H1 (cell line): ENCODE results near the gene LRBA. TPM values are rescaled to one million over a fixed set of nuclear protein-coding genes. Genes with fewer than 3 reads are reported as not detected.

Experiments
- CTCF ChIA-PET: fragments of 300-600 bp; sonication (Branson Sonifier 250); formaldehyde crosslinking; loops from one replicate; lab custom pipeline; 2021; ENCODE audit not compliant: partially characterized antibody; lab: Charles Lee
- POLR2A ChIA-PET: fragments of 300-600 bp; sonication (Branson Sonifier 250); formaldehyde crosslinking; loops from one replicate; lab custom pipeline; 2021; ENCODE audit warnings: inconsistent platforms; ENCODE audit not compliant: partially characterized antibody; lab: Charles Lee
- DNase-seq, 2 experiments: peaks; one replicate each; pipeline versions ENCODE4 v3.0.0 to v3.0.0-alpha.2; 2010 to 2022; ENCODE audit warnings: low spot score in 2 of 2, low read depth in 1 of 2, mixed read lengths in 1 of 2
- FAIRE-seq: peaks from 2 replicates; lab custom pipeline; 2011; peaks lifted over from hg19 to GRCh38; lab: Jason Lieb, UNC
- H2AFZ ChIP-seq: 2 replicates; pipeline ENCODE4 v1.8.1; 2012; ENCODE audit warnings: low read length, inconsistent platforms
- H2AK5ac ChIP-seq: 2 replicates; pipeline ENCODE4 v1.6.1; 2013; ENCODE audit warnings: low read depth, low read length
- H2BK120ac ChIP-seq: replicated peaks from 2 replicates; pipeline ENCODE3; 2013; ENCODE audit warnings: low read depth, low read length, inconsistent platforms
- H2BK12ac ChIP-seq: 2 replicates; pipeline ENCODE4 v1.6.1; 2013; ENCODE audit warnings: low read depth, low read length
- H2BK15ac ChIP-seq: 2 replicates; pipeline ENCODE4 v1.6.1; 2013; ENCODE audit warnings: low read length
- H2BK20ac ChIP-seq: 2 replicates; pipeline ENCODE4 v1.6.1; 2013; ENCODE audit warnings: low read length
- H2BK5ac ChIP-seq: 2 replicates; pipeline ENCODE4 v1.6.1; 2013; ENCODE audit warnings: low read depth, low read length
- H3K14ac ChIP-seq: 2 replicates; pipeline ENCODE4 v1.6.1; 2013; ENCODE audit warnings: inconsistent platforms; ENCODE audit not compliant: insufficient read length
- H3K18ac ChIP-seq: 2 replicates; pipeline ENCODE4 v1.6.1; 2013; ENCODE audit warnings: low read length; ENCODE audit errors: extremely low read depth
- H3K23ac ChIP-seq: 2 replicates; pipeline ENCODE4 v1.6.1; 2013; ENCODE audit warnings: inconsistent platforms; ENCODE audit not compliant: insufficient read length
- H3K23me2 ChIP-seq: 2 replicates; pipeline ENCODE4 v1.6.1; 2013; ENCODE audit warnings: low read depth, low read length
- H3K27ac ChIP-seq: 2 replicates; pipeline ENCODE4 v1.6.1; 2011; ENCODE audit warnings: low read depth, low read length, inconsistent platforms
- H3K27me3 ChIP-seq, 4 experiments: replicated peaks in 1 of 4; 1 replicate in 1 of 4; 2 replicates in 3 of 4; pipeline versions ENCODE4 v1.6.1 to v1.8.1; 2011 to 2013; ENCODE audit warnings: low read length in 3 of 4, mild to moderate bottlenecking in 3 of 4, inconsistent platforms in 2 of 4, mixed read lengths in 2 of 4, moderate library complexity in 1 of 4; ENCODE audit not compliant: control insufficient read depth in 3 of 4, insufficient read depth in 3 of 4; ENCODE audit errors: extremely low read depth in 1 of 4
- H3K36me3 ChIP-seq, 4 experiments: 2 replicates each; pipeline versions ENCODE4 v1.6.1 to v1.8.1; 2011 to 2013; ENCODE audit warnings: mild to moderate bottlenecking in 4 of 4, low read length in 3 of 4, moderate library complexity in 2 of 4, control low read depth in 1 of 4, inconsistent platforms in 1 of 4; ENCODE audit not compliant: insufficient read depth in 4 of 4, control insufficient read depth in 2 of 4
- H3K4ac ChIP-seq: replicated peaks from 2 replicates; pipeline ENCODE3; 2013; ENCODE audit warnings: low read length, low read depth, mixed read lengths, inconsistent platforms; ENCODE audit not compliant: insufficient read length
- H3K4me1 ChIP-seq, 4 experiments: replicated peaks in 1 of 4; 1 replicate in 1 of 4; 2 replicates in 3 of 4; pipeline versions ENCODE4 v1.6.1 to v1.8.1; 2011 to 2013; ENCODE audit warnings: low read length in 3 of 4, inconsistent platforms in 2 of 4, mixed read lengths in 1 of 4; ENCODE audit not compliant: insufficient read depth in 4 of 4, control insufficient read depth in 3 of 4
- H3K4me2 ChIP-seq, 2 experiments: 2 replicates each; pipeline versions ENCODE4 v1.6.1 to v1.8.1; 2011 to 2013; ENCODE audit warnings: low read depth in 2 of 2, low read length in 2 of 2, control low read depth in 1 of 2, inconsistent platforms in 1 of 2, mild to moderate bottlenecking in 1 of 2; ENCODE audit not compliant: insufficient read depth in 1 of 2
- H3K4me3 ChIP-seq, 4 experiments: fragments of 200-600, 300-600 bp in 1 of 4; sonication (generic), shearing (Covaris generic), sonication (Bioruptor Twin) in 1 of 4; 2 replicates each; pipeline versions ENCODE4 v1.5.1 to v1.8.1; 2011 to 2016; ENCODE audit warnings: low read length in 4 of 4, low read depth in 3 of 4, control low read depth in 2 of 4, inconsistent platforms in 2 of 4, mild to moderate bottlenecking in 2 of 4, mixed read lengths in 1 of 4, moderate library complexity in 1 of 4; ENCODE audit not compliant: insufficient read depth in 2 of 4; ENCODE audit errors: extremely low read depth in 1 of 4
- H3K56ac ChIP-seq: replicated peaks from 2 replicates; pipeline ENCODE3; 2013; ENCODE audit warnings: low read depth, mild to moderate bottlenecking, mixed read lengths, low read length, inconsistent platforms; ENCODE audit not compliant: insufficient read length
- H3K79me1 ChIP-seq: 2 replicates; pipeline ENCODE4 v1.6.1; 2013; ENCODE audit warnings: low read depth, low read length, control low read depth
- H3K79me2 ChIP-seq, 2 experiments: 2 replicates each; pipeline versions ENCODE4 v1.6.1 to v1.8.1; 2012 to 2013; ENCODE audit warnings: low read length in 2 of 2, mild to moderate bottlenecking in 2 of 2, inconsistent platforms in 1 of 2; ENCODE audit not compliant: insufficient read depth in 2 of 2, control insufficient read depth in 1 of 2
- H3K9ac ChIP-seq, 4 experiments: replicated peaks in 1 of 4; 1 replicate in 1 of 4; 2 replicates in 3 of 4; pipeline versions ENCODE4 v1.6.1 to v1.8.1; 2011 to 2013; ENCODE audit warnings: low read depth in 3 of 4, low read length in 3 of 4, control low read depth in 2 of 4, mild to moderate bottlenecking in 2 of 4, moderate library complexity in 2 of 4, inconsistent platforms in 1 of 4; ENCODE audit errors: extremely low read depth in 1 of 4
- H3K9me3 ChIP-seq, 2 experiments: 2 replicates each; pipeline versions ENCODE4 v1.6.1 to v1.8.1; 2012 to 2013; ENCODE audit warnings: mild to moderate bottlenecking in 2 of 2, moderate library complexity in 2 of 2, control low read depth in 1 of 2, inconsistent platforms in 1 of 2, low read depth in 1 of 2, low read length in 1 of 2, mixed read lengths in 1 of 2; ENCODE audit not compliant: insufficient read depth in 2 of 2
- H4K20me1 ChIP-seq, 2 experiments: replicated peaks in 1 of 2; 2 replicates each; pipeline versions ENCODE3 to v1.8.1; 2011 to 2013; ENCODE audit warnings: inconsistent platforms in 2 of 2, low read length in 2 of 2, mild to moderate bottlenecking in 1 of 2; ENCODE audit not compliant: insufficient read depth in 2 of 2, control insufficient read depth in 1 of 2
- H4K5ac ChIP-seq: 2 replicates; pipeline ENCODE4 v1.6.1; 2013; ENCODE audit warnings: low read length, low read depth, mixed read lengths, inconsistent platforms; ENCODE audit not compliant: insufficient read length
- H4K8ac ChIP-seq: 2 replicates; pipeline ENCODE4 v1.8.0; 2013; ENCODE audit warnings: mild to moderate bottlenecking, moderate library complexity, low read length, inconsistent platforms; ENCODE audit not compliant: insufficient read depth; ENCODE audit errors: extremely low read depth
- H4K91ac ChIP-seq: replicated peaks from 2 replicates; pipeline ENCODE3; 2013; ENCODE audit warnings: low read length, mixed read lengths, inconsistent platforms; ENCODE audit not compliant: insufficient read length
- BCL11A ChIP-seq, 2 experiments: IDR thresholded peaks; one replicate each; pipeline ENCODE4 v1.6.1; 2011; ENCODE audit warnings: low read depth in 2 of 2, low read length in 2 of 2, mild to moderate bottlenecking in 2 of 2
- CBX8 ChIP-seq: fragments of 300-800, 300-1000 bp; sonication (generic); IDR thresholded peaks from 2 replicates; pipeline ENCODE4 v1.7.1; 2016; ENCODE audit warnings: low read depth, low read length, borderline replicate concordance
- CTBP2 ChIP-seq: IDR thresholded peaks from 2 replicates; pipeline ENCODE4 v1.7.0; 2011; ENCODE audit warnings: borderline replicate concordance, mild to moderate bottlenecking, moderate library complexity, mixed read lengths, low read length; ENCODE audit not compliant: insufficient read depth, insufficient read length
- KDM5A ChIP-seq: fragments of 200-600 bp; IDR thresholded peaks from 2 replicates; pipeline ENCODE4 v1.7.1; 2012; ENCODE audit warnings: mild to moderate bottlenecking, low read length, inconsistent platforms, mixed read lengths
- POLR2AphosphoS5 ChIP-seq: IDR thresholded peaks from 2 replicates; pipeline ENCODE4 v1.6.1; 2011; ENCODE audit warnings: low read depth, low read length
- SIRT6 ChIP-seq: IDR thresholded peaks from one replicate; pipeline ENCODE4 v1.7.1; 2012; ENCODE audit warnings: low read length, inconsistent platforms
- TAF7 ChIP-seq: optimal IDR thresholded peaks from 2 replicates; pipeline ENCODE3; 2011; ENCODE audit warnings: low read depth, mild to moderate bottlenecking, inconsistent platforms, low read length, moderate library complexity, borderline replicate concordance
- TEAD4 ChIP-seq: IDR thresholded peaks from 2 replicates; pipeline ENCODE4 v1.6.1; 2012; ENCODE audit warnings: low read depth, low read length, inconsistent platforms, mixed read lengths
- ZNF274 ChIP-seq: IDR thresholded peaks from 2 replicates; pipeline ENCODE4 v1.7.0; 2012; ENCODE audit warnings: low read length, borderline replicate concordance; ENCODE audit errors: extremely low read depth
- WGBS, 2 experiments: shearing (Covaris generic) in 1 of 2; methylation state at CpG; one replicate each; pipeline versions ENCODE4 v1.1.6 to v1.1.7; 2013 to 2015; ENCODE audit warnings: low lambda C conversion rate in 2 of 2, mixed read lengths in 2 of 2, inconsistent platforms in 1 of 2, low coverage in 1 of 2, missing lambda C conversion rate in 1 of 2; ENCODE audit not compliant: insufficient replicate concordance in 2 of 2, insufficient coverage in 1 of 2, insufficient read length in 1 of 2; ENCODE audit errors: extremely low coverage in 1 of 2, missing lambda C conversion rate in 1 of 2; 5-methylcytosine and 5-hydroxymethylcytosine counted together
- polyA plus RNA-seq, 7 experiments: library from polyadenylated mRNA; depleted of rRNA in 3 of 7; stranded (reverse) in 5 of 7; unstranded in 2 of 7; fragments of >200 nt in 5 of 7; fragments of 200-250 nt in 2 of 7; gene quantifications; 1 replicate in 5 of 7; 2 replicates in 1 of 7; 4 replicates in 1 of 7; pipeline versions ENCODE4 v1.2.1 to v1.2.3, GENCODE V29; 2011 to 2013; ENCODE audit warnings: missing spikeins in 2 of 7, mixed read lengths in 2 of 7
- total RNA-seq: library from RNA; stranded (reverse); fragmentation: NEBNext Ultra II Directional; extraction: Animal tissue kit (Norgen Biotek cat#: 25700); gene quantifications from 2 replicates; pipeline ENCODE4 v1.2.1, GENCODE V29; 2021

LRBA gene
- total and polyA plus RNA-seq, 2 of the 8 experiments (the other 6 are each of a cell fraction or from before 2014, with no cell fraction given): 54.6 to 83.2 TPM

DNA sequence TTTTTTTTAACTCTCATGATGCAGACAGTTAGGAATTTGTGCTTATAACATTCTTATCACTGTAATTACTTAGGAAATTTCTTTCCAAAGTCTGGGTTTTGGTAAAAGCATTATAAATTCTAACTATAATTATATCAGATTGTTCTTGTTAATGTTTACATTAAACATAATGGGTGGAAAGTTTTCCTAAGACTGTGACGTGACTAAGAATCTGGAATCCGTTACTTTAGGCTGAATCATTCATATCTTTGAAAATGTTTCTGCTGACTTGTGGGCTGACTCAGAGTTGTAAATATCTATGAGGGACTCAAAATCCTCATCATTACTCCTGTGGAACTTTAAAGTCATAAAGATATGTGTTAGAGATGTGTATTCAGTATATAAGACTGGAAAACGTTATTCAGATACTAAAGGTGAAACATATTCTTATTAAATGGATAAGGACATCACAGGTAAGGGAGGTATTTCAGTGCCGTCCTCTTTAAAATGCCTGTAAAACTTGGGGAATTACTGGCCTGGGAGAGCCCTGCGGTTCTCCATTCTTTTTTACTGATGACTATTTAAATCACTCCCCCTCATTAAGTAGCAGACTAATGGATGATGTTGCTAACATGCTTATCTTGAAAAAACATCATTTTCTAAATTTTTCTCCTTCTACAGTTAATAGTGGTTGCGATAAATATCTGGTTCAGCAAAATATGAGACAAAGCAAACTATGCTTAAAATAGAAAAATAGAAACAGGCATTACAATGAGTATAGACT lies 777.8 kb downstream of the LRBA start:
- no peak overlapping the region for H4K91ac ChIP-seq
- no peak overlapping the region for H3K4me3 ChIP-seq
- H2BK5ac ChIP-seq: no peak overlapping the region
- H2AK5ac ChIP-seq: no peak overlapping the region
- H3K36me3 ChIP-seq: no peaks in the 10 kb centered on the region
- no peak overlapping the region for H3K4me2 ChIP-seq
- no peak overlapping the region for H2BK120ac ChIP-seq
- H3K27ac ChIP-seq: no peak overlapping the region
- H3K23me2 ChIP-seq: no peaks in the 10 kb centered on the region
- H3K14ac ChIP-seq: no peak overlapping the region
- CTCF ChIA-PET: no interaction called here
- H4K5ac ChIP-seq: no peak overlapping the region
- H3K18ac ChIP-seq: no peak overlapping the region
- H3K79me1 ChIP-seq: no peaks in the 10 kb centered on the region
- no peak overlapping the region for H3K9ac ChIP-seq
- TF ChIP-seq TEAD4 (no peak), BCL11A (IDR thresholded peaks at IDR 0.05; ENCODE audit: low read depth in 2 of 2, low read length in 2 of 2) (no peak), SIRT6 (no peak), CBX8 (no peak), ZNF274 (no peak), POLR2AphosphoS5 (no peak), CTBP2 (no peak), KDM5A (no peak), TAF7 (no peak)
- TF ChIP-seq, all 59 proteins: peak for 0
- FAIRE-seq: no peak
- Histone ChIP-seq H2AFZ (no peak overlapping the region), H3K4me1 (peaks cover 0 to 4% (median 2%) of the 10 kb centered on the region in 4 experiments; a peak in 3 of 7 replicates), H3K27me3 (no peaks in the 10 kb centered on the region), H3K9me3 (no peaks in the 10 kb centered on the region), H3K79me2 (no peaks in the 10 kb centered on the region), H4K8ac (no peak overlapping the region), H2BK20ac (no peak overlapping the region), H3K56ac (no peak overlapping the region), H2BK12ac (no peak overlapping the region), H3K23ac (no peak overlapping the region), H4K20me1 (no peaks in the 10 kb centered on the region), H3K4ac (no peak overlapping the region), H2BK15ac (no peak overlapping the region)
- WGBS, 2 experiments: 83% methylated on average over 6 of the region's 6 CpGs; no CpG with 5 or more reads in 1 of the 2 experiments
- DNase-seq: no peak
- POLR2A ChIA-PET: no interaction called here
